Limb (tissue), 2 donors: Measurements from ENCODE around the gene KLHL40.
A peak's percentile ranks its signal among the peaks of the same experiment; 100 is the strongest.

ENCODE experiments used
- DNase-seq, 2 donors: peaks; one replicate each; pipeline ENCODE4 v3.0.0-alpha.2; 2016; ENCODE audit errors: extremely low spot score in 2 of 2

KLHL40 gene

DNA sequence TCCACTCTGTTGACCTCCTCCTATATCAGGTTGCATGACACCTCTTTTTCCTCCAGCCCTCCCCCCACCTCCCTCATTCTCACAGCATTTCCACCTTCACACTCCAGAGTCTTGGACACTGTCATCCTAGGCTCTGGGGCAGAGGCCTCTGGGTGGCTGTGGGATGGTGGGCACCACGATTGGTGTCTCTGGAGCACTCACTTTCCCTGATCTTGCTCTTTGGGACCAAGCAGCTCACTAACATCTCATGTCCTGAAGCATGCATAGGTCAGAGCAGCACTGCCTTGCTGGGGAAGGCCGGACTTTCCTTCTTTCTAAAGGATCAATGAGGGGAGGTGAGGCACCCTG is 16.9 kb upstream of the KLHL40 start:
- no peak for DNase-seq

DNA sequence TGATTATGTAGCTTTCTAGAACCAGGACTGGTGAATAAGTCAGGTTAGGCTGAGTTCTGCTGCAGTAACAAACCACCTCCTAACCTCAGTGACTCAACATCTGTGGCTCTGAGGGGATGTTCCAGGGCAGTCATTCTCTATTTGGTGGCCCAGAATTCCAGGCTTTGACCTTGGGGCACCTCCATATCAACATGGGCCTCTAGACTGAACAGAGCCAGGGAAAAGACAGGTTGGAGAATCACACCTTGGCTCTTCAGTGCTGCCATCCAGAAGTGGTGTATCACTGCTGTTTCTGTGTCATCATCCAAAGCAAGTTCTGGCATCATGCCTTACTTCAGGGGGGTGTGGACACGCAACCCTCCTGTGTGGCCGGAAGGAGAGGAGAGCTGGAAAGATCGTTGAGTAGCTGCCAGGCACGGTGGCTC is 16.5 kb upstream of the KLHL40 start:
- no peak for DNase-seq

DNA sequence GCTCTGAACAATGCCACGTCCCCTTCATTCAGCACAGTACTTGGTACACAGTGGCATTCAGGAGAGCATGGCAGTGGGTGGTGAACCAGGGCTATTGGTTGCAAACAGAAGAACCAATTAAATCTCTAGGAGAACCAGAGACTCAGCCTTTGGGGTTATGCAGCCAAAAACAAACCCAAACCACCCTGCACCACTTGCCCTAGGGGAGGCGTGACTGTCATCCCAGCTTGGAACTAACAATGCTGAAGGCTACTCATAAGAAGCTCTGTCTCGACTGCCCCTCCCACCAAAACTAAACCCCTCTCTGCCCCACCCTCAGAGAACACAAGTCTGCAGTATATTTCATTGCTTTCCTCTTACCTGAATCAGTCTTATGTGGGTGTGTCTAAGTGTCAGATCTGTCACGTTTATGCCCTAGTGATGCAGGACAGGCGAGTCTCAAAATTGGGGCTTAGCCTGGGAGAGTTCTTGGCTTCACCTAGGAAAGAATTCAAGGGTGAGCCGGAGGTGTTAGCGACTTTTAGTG is 15.2 kb upstream of the KLHL40 start:
- DNase-seq: no peak

DNA sequence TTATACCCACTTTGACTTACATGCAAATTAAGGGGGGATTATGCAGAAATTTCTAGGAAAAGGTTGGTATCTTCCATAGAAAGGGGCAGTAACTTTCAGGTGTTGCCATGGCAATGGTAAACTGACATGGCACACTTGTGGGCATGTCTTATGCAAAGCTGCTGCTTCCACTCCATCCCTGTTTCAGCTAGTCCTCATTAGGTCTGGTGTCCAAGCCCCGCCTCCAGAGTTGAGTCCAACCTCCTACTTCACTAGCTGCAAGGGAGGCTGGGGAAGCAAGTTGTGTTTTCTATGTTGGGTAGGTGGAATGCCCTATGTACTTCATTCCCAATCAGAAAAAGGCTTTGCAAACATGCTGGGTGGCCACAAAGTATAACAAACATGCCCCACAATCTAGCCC is 14.7 kb upstream of the KLHL40 start:
- peak in 1 of 2 donors; percentile 6 for DNase-seq

DNA sequence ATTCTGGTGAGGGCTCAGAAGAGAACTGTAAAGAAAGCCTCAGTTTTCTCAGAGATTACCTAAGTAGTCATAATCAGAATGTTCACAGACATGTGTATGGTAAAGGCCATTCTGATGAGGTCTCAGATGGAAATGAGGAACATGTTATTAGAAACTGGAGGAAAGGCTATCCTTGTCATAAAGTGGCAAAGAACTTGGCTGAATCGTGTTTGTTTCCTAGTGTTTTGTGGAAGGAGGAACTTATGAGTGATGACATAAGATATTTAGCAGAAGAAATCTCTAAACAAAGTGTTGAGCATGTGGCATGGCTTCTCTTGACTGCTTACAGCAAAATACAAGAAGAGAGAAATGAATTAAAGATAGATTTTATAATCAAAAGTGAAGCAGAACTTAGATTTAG is 12.8 kb upstream of the KLHL40 start:
- DNase-seq: no peak

DNA sequence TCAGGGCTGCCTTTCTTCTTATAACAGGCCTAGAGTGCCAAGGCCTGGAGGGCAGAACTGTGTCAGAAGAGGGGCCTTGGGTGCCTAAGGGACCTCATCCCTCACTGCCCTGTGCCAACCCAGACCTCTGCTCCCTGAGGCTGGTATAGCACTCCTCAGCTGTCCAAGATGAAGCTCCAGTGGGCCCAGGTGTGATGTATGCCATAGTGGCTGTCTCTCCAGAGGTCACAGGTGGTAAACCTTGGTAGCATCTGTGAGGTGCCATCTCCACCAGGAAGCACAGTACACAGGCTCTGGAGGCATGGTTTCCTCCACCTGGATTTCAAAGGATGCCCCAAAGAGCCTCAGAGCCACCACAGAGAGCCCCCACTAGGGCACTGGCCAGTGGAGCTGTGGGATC is 12.3 kb upstream of the KLHL40 start:
- peak in 1 of 2 donors; percentile 9 for DNase-seq

DNA sequence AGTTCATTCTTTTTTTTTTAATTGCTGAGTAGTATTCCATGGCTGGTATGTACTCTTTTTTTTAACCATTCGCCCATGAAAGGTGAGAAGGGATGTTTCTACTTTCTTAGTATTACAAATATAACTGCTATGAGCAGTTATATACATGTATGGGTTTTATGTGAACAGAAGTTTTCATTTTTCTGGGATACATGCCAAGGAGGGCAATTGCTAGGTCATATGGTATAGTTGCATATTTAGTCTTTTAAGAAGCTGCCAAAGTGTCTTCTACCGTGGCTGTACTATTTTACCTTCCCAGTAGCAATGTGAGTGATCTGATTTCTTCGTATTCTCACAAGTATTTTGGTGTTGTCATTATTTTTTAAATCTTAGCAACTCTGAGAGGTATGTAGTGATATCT is 11.2 kb upstream of the KLHL40 start:
- DNase-seq: no peak

DNA sequence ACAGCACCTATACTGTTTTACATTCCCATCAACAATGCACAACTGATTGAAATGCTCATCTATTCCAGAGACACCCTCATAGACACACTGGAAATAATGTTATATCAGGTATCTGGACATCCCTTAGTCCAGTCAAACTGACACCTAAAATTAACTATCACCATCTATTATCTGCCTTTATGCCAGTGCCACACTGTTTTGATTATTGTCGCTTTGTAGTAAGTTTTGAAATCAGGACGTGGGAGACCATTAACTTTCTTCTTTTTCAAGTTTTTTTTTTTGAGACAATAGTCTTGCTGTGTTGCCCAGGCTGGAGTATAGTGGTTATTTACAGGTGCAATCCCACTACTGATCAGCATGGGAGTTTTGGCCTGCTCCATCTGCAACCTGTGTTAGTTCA is 9.4 kb upstream of the KLHL40 start:
- DNase-seq: no peak

DNA sequence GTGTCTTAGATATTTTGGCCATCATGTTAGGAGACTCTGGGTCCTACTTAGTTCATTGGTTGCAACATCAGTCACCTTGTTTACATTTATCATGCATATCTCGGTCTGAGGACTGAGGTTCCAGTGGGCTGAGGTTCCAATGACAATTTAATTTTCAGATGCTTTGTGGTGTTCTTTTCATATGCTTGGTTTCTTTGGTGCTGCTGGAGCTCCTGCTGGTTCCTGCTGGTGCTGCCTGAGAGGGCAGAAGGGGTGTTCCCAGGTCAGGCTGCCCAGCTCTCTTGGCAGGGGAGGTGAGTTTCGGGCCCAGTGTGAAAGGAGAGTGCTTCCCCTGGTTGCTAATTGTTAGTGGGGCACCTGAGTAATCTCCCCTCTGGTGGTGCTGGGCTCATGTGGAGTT is 6.9 kb upstream of the KLHL40 start:
- DNase-seq: peak in 1 of 2 donors; percentile 7

DNA sequence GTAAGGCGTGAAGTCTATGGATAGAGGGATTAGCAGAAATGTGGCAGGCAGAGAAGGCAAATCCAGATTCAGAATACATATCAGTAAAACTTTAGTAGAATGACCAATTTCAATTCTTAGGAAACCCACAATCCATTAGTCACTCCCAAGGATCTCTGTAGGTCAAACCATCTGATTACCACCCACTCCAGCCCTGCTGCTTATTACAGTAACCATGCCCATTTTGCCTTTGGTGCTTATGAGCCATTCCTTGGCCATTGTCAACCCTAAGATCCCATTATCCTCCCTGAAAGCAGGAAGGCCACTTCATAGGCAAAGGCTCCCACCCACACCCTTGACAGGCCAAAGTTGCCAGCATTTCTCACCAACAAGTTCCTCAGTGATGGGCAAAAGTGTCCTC is 5.1 kb upstream of the KLHL40 start:
- no peak for DNase-seq

DNA sequence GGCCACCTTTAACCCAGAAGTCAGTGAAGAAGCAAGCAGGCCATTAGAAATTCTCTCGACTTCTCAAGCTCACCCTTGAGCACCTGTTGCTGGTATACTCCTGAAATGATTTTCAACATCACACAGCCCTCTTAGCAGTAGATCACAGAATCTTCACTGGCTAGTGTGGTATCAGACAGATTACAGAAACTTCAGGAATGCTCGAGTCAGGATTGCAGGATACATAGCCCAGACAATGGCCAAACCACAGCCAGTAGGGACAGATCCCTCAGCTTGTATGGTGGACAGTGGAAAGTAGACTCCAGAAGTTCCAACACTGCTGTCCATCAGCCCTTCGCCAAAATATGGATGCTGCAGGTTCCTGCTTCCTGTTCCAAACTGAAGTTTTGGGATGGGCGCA is 4.5 kb upstream of the KLHL40 start:
- DNase-seq: peak in 1 of 2 donors; percentile 6

DNA sequence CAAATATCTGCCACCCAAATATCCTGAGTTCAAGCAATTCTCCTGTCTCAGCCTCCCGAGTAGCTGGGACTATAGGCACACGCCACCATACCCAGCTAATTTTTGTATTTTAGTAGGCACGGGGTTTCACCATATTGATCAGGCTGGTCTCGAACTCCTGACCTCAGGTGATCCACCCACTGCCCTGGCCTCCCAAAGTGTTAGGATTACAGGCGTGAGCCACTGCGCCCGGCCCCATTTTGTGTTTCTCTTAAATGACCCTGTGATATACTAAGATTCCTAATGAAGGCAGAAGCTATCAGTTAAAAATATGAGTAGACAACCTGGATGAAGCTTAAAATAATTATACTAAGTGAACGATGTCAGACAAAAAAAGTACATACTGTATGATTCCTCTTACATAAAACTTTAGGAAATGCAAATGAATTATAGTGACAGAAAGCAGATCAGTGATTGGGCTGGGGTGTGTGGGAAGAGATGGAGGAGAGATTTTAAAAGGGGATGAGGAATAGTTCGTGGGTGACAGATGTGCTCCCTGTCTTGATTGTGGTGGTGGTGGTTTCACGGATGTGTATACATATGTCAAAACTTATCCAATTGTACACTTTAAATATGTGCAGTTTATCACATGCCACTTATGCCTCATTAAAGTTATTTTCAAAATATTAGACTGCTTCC is 3.8 kb upstream of the KLHL40 start:
- DNase-seq: no peak

DNA sequence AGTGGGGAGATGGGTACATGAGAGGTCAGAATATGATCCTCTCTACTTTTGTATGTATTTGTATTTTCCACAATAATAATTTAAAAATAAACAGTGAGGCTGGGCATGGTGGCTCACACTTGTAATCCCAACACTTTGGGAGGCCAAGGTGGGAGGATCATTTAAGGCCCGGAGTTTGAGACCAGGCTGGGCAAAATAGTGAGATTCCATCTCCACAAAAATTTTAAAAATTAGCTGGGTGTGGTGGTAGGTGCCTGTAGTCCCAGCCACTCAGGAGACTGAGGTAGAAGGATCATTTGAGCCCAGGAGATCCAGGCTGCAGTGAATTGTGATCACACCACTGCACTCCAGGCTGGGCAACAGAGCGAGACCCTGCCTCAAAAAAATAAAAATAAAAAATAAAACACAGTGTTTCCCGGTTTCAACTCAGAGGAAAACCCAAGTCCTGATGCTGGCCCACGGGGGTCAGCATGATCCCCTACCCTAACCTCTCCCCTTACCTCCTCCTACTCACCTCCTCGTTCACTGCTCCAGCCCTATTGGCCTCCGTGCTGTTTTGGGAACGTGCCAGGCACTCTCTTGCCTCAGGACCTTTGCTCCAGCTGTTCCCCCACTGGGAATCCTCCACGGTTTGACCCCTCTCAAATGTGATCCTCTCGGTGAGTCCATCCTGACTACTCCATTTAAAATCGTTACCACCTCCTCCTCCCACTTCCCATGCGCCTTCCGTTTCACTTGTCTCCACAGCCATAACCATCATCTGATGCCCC is 2.9 kb upstream of the KLHL40 start:
- peak in 1 of 2 donors; percentile 9 for DNase-seq

DNA sequence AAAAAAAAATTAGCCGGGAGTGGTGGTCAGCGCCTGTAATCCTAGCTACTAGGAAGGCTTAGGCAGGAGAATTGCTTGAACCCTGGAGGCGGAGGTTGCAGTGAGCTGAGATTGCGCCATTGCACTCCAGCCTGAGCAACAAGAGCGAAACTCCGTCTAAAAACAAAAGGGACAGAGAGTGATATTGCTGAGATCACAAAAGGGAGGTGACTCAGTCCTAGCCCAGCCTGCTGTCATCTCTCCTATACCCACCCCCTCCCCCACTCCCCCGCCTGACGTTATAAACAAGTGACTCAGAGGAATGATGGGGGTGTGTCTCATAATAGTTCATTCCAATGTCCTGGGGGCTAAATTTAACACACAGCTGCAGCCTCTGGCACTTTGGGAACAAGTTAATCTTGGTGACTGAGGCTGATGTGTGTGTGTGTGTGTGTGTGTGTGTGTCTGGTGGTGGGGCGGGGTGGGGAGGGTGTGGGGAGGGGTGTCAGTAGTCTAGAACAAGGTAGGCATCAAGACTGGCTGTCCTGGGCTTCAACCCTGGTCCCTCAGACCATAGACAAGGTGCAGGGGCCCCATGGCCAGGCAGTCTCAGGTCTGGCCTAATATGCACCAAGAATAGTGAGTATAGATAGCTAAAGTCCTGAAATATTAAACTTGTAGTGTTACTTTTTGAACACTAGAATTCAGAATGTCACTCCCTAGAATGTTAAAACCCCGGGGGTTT is 1.3 kb upstream of the KLHL40 start:
- peak in 1 of 2 donors; percentile 51 for DNase-seq

DNA sequence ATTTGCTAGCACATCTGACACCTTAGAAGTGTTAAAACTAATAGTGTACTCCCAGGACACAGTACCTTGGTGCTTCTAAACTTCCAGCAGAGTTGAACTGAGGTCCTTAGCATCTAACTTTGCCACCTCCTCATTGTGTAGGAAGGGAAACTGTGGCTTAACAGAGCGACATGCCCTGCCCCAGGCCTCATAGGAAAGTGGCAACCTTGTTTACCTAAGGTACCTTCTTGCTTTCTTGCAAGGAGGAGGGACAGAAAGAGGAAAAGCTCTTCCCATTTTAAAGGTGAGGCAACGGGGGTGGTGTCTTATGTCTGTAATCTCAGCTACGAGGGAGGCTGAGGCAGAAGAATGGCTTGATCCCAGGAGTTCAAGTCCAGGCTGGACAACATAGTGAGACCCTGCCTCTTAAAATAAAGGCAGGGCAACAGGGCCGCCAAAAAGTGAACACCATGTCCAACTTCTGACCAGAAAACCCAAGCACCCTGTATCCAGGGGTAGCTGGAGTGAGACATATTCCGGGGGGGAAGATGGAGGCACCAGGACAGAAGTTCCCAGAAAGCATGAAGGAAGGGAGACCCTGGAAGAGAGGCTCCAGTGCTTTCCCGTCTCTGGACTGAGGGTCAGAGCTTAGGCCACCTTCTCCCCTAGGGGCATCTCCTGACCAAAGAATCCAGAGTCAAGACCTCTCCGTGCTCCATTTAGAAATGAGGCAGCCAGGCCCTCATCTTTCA is 540 bp upstream of the KLHL40 start:
- DNase-seq: no peak

DNA sequence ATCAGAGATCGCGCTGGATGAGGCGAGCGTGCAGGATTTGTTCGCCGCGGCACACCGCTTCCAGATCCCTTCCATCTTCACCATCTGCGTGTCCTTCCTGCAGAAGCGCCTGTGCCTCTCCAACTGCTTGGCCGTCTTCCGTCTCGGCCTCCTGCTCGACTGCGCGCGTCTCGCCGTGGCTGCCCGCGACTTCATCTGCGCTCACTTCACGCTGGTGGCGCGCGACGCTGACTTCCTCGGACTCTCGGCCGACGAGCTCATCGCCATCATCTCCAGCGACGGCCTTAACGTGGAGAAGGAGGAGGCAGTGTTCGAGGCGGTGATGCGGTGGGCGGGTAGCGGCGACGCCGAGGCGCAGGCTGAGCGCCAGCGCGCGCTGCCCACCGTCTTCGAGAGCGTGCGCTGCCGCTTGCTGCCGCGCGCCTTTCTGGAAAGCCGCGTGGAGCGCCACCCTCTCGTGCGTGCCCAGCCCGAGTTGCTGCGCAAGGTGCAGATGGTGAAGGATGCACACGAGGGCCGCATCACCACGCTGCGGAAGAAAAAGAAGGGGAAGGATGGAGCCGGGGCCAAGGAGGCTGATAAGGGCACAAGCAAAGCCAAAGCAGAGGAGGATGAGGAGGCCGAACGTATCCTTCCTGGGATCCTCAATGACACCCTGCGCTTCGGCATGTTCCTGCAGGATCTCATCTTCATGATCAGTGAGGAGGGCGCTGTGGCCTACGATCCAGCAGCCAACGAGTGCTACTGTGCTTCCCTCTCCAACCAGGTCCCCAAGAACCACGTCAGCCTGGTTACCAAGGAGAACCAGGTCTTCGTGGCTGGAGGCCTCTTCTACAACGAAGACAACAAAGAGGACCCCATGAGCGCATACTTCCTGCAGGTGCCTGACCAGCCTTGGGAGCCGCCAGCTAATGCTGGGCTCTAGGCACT is 819 bp downstream of the KLHL40 start:
- DNase-seq: no peak

DNA sequence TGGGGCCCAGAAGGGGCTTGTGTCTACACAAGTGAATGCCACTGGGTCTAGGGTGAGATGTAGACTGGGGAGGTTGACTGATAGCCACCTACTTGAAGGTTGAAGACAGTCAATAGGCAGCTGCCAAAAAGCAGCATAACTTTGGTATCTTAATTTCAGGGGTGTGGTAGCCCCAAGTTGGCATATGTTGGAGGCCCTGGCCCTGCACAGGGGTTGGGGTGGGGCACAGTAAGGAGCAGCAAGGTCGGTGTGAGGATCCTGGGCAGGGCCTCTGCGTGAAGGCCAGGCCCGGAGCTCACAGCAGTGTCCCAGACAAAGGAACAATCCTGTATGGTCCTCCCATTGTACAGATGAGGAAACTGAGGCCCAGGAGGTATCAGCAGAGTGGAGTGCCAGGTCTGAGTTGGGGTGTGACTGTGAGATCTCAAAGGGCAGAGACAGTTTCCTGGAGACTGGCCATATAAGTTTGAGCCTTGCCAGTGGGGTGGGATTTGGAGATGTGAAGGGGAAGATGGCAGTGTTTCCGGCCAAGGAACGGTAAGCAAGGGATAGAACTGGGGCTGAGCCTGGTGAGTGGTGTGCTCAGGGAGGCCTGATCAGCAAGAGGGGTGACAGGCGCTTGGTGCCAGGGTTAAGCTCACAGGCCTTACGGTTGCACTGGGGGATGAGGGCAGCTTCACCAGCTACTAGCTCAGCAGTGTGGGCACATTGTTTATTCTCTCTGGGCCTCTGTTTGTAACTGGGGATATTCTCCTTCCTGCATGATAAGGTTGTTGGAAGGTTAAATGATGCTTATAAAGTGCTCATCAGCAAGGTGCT is 1.7 kb downstream of the KLHL40 start:
- no peak for DNase-seq

DNA sequence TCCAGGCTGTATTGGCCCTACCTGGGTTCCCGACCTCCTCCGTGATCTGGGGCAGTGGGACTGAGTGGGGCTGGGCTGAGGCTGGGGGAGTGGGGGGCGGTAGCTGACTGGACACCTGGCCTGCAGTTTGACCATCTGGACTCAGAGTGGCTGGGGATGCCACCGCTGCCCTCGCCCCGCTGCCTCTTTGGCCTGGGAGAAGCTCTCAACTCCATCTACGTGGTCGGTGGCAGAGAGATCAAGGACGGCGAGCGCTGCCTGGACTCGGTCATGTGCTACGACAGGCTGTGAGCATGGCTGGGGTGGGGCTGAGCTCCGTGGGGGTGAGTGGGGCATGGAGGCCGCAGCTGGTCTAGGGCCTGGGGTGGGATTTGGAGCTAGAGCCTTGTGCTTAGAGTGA is 2.7 kb downstream of the KLHL40 start:
- DNase-seq: no peak

DNA sequence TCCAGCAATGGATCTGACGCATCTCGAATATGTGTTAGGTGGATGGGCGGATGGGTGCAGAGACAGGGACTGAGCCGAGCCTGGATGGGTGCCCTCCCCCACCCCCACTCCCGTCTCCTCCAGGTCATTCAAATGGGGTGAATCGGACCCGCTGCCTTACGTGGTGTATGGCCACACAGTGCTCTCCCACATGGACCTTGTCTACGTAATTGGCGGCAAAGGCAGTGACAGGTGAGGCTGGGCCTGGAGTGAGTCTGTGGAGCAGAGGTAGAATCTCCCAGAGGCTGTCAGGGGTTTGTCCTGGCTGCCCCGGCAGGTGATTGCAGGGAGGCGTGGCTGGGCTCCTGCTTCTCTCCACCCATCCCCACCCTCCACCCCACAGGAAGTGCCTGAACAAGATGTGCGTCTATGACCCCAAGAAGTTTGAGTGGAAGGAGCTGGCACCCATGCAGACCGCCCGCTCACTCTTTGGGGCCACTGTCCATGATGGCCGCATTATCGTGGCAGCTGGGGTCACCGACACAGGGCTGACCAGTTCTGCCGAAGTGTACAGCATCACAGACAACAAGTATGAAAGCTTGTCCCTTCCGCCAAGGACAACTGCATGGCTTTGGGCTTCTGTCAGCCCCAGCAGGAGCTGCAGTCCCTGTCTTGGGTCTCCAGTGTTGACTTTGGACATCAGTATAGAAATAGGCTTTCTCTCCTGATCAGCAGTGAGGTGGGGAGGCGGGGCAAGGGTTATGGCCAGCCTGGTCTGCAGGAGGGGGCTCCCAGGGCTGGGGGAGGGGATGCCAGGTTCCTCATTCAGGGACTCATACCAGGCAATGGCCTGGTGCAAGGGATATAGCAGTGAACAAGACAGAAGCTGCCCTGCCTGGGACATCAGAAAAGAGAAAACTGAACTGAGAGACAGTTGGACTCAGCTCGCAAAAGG is 3.4 kb downstream of the KLHL40 start:
- DNase-seq: no peak
